GM11168 (cell line): Measurements from ENCODE around the gene SERBP1.
"Not testable (repeated sequence)": the region's sequence is repeated elsewhere in the genome, so short reads cannot be mapped to it uniquely, and the experiment has no call there.

ENCODE experiments used
- in situ Hi-C: fragments of 300-500 bp; cut with MboI; formaldehyde crosslinking; loops from one replicate; pipeline ENCODE4 v1.12.0; 2022; ENCODE audit warnings: low sequenced_read_pairs; ENCODE audit not compliant: unreplicated experiment

SERBP1 gene

GRCh38 chr1:67441739-67442281 lies 11.6 kb upstream of the SERBP1 start:
- in situ Hi-C loops: no loop called here

DNA sequence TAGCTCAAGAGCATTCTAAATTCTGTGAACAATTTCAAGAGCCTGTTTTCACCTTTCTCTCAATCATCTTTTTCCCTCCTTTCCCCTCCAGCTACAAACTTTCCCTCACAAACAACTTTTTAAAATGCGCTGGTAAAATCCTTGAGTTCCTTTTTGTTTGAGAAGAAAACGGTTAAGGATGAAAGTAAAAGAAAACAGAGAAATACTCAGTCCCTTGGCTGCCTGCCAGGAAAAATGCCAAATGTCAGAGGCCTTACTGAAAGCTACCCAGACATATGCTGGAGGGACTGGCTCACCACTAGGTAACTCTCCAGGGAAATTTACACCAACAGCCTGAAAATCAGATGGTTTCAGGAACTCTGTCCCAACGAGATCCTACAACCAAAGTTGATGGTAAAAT lies 11.0 kb upstream of the SERBP1 start:
- in situ Hi-C loops: no loop called here

DNA sequence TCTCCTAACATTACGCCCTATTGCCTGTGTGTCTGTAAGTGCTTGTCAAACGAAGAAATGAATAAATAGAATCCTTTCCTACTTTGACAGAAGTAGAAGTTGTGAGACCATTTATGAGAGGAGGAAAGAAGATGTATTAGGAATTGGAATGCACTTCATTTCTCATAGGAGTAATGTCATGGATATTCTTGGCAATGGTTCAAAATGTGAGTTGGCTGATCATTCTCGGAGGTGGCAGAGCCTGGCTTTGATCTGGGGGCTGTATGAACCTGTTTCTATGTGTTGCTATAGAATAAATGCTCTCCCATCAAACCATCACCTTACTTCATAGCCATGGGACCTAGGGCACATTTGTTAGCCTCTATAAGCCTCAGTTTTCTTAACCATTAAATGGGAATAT lies 10.1 kb upstream of the SERBP1 start:
- in situ Hi-C loops: no loop called here

DNA sequence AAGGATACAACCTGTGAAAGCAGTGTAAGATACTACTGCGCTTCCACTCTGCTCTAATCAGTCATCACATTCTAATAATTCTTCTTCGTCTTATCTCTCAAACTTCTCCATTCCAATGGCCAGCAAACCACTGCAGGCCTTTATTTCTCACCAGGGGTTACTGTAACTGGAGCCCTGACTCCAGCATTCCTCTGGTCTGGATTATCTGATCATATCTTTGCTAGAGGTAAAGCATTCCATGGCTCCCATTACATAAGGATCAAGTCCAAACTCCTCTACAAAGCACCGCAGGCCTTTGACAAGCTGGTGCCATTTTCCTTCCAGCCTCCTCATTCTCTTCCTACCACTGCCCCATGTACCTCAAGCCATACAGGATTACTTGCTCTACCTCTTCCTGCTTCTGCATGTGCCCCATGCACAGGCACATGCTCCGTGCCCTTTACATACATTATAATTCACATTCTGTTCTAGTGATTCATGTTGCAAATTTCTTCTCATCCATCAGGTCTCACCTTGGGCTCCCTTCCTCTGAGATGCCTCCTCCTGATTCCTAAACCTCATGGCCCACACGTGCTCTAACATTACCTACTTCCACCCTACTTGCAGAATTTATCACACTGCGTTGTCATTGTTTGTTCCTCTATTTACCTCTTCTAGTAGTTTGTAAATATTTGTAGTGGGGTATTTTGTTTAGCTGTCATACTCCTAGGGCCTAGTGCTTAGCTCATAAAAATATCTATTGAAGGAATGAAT lies 9.3 kb upstream of the SERBP1 start:
- in situ Hi-C loops: no loop called here

DNA sequence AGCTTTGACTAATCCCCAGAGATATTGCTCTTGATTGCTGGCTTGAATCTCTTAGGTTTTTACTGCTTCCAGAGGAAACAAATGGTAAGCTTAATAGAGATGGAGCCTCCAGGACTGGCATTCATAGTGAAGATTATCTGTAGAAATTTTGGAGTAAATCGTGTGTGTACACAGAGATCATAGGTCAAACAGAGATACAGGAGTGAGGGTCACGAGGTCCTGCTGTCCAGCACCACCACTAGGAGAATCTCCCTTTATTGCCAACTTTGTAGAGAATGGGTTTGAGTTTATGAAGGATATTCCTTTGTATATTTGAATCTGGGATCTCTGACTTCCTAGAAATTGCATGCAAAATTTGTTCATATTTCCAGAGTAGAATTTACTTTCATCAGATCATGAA lies 7.8 kb upstream of the SERBP1 start:
- in situ Hi-C loops: no loop called here

DNA sequence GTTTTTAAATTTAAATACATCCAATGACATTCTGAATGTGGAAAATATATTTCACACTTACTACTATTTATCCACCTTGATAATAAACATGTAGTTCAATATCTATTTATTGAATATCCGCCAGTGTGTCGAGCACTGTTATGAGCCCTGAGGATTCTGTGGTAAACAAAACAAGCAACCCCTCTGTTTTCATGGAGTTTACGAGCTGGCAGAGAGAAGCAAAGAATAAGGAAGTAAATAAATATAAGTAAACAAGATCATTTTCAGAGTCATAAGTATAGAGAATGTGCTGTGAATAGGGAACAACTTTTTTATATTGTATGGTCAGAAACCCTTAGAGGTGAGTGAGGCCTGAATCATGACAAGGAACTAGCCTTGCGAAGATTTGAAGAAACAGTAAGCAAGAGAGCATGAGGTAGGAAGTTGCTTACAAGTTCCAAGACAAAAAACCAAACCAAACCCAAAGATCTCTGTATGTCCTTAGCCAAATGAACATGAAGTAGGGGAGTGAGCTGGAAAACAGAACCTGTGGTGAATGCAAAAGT lies 6.4 kb upstream of the SERBP1 start:
- in situ Hi-C loops: no loop called here

- in situ Hi-C loops: no loop called here
Measured at GRCh38 chr1:67434491-67434890, 4.3 kb upstream of the SERBP1 start.

GRCh38 chr1:67433837-67434236 lies 3.6 kb upstream of the SERBP1 start:
- in situ Hi-C loops: no loop called here

DNA sequence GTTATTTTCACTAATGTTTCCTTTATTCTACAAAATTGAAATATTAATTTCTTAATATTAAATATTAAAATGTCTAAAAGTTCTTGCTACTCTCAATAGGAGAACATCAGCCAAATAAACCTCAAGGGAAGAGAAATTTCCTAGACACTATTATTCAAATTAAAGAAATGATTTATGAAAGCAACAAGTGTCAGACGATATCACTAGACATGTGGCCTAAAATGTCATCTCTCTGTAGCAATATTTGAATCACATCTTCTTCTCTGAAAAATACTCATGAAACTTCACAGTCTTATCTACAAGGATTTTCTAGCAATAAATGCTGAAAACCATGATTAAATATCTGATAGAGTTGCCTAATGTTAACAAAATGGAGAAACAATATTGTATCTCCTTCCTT lies 2.5 kb upstream of the SERBP1 start:
- in situ Hi-C loops: no loop called here

DNA sequence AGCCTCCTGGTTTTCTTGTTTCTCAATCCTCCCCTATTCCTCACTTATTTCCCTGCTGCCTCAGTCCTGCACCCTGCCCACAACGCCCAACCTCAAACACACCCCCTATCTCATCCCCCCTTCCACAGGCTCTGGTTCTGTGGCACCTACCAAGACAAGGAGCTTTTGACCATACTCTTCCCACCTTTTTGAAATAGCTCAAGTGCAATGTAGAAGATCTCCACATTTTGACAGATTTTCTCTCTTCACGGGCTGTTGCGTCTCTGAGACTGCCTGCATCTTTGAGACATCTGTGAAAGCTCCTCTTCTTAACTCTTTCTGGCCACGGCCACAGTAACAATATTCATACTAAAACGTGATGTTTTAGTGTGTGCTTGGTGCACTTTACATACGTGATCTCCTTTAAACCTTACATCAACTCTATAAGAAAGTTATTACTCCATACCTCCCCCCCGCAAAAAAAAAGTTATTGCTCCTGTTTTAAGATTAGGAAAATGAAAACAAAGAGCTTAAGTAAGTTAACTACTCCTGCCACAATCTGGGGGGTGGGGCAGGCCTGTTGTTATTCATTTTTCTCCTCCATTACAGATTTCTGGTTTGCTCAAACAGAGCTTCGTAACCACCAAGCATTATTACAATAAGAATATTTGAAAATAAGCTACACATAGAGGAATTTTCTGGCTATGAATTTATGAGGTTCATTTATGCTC lies 1.8 kb upstream of the SERBP1 start:
- in situ Hi-C loops: no loop called here

DNA sequence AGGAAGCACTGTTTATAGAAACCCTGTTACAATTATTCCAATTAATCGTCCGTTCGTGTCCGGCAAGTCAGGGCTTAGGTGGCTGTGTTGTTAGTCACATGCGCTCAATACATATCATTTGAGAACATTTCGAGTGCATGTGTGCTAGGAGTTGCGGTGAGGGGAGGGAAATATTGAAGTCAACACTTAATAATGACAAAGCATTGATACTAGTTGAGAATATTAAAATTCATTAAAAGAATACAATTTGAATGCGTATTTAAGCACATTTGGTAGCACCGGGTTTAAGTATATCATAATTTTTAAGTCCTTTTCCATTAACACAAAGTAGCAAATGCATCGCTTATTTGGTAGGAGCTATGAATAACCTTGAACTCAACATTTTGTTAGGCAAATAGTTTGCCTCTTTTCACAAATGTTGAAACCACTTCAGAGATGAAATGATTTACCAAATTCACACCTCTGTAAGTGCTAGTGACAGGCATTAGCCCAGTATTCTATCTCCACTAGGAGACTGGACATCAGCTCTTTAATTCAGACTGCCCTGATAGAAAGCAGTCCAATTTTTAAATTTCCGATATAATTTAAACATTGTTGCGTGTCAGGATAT lies 1.1 kb upstream of the SERBP1 start:
- in situ Hi-C loops: no loop called here

GRCh38 chr1:67429528-67430357 lies 459 bp downstream of the SERBP1 start:
- in situ Hi-C loops: no loop called here

GRCh38 chr1:67429011-67429527 lies 1.1 kb downstream of the SERBP1 start:
- in situ Hi-C loops: no loop called here

GRCh38 chr1:67427947-67428346 lies 2.3 kb downstream of the SERBP1 start:
- in situ Hi-C loops: no loop called here

- in situ Hi-C loops: no loop called here
Measured at GRCh38 chr1:67427465-67427864, 2.7 kb downstream of the SERBP1 start.

DNA sequence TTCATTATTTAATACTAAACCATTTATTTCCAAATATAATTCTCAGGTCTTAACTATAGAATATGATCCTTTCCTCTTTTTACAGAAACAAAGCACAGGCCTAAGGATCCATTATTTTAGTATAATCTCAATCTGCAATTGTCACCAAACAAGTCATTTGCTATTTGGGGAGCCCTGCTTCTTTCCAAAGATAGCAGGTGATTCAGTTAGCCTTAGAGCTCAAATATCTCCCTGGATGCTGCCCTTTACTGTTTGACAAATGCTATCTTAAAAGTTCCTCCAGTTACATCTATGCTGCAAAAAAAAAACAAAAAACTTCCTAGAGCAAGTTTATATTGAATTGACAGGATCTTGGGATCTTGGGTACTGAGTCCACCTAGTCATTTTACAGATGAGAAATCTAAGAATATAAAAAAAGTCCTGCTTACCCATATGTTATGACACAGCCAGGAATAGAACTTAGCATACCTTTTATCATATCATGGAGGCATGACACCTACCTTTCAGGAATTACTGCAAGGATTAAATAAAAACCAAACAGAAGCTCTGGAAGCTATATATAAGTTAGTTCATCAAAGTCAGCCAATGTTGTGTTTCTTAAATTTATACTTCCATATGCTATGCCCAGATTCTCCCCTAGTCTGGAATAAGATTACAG lies 9.2 kb downstream of the SERBP1 start:
- in situ Hi-C loops: no loop called here

- in situ Hi-C loops: no loop called here
Measured at GRCh38 chr1:67418839-67419586, 11.2 kb downstream of the SERBP1 start.

GRCh38 chr1:67417733-67418132 lies 12.5 kb downstream of the SERBP1 start:
- in situ Hi-C loops: not testable (repeated sequence)

DNA sequence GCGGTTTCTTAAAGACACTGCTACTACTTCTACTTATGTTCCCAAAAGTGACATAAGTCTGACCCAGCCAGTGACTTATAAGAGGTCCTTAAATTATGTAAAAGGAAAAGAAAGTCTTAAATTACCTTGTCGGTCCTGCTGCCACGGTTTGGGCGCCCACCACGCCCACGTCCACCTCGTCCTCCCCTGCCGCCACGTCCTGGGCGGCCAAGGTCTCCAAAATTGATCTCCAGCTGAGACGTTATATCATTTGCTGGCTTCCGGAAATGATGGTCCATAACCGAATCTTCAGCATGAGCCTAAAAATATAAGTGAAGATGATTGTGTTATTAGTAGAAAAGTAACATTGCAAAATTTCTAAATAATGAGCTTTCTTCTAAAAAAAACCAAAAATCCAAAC lies 15.2 kb downstream of the SERBP1 start:
- in situ Hi-C loops: no loop called here
